ENCODE results near the gene CPEB3.

DNA sequence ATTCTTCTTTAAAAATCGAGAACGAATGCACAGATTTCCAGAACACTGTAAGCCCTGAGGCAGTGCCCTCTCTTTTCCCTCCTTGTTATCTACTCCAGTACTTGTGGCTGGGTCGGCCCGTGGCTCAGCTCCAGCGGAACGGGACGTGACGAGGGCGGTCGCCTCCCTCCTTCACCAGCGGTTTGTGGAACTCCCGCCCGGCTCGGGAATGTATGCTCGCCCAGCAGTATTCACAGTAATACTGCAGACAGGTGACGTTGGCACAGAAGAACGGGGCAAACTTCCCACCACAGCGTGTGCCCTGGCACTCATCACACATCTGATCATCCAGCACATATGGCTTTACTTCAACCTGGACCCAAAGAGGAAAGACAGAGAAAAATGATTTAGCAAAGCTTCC lies 238.8 kb downstream of the CPEB3 start:
- no peak for TF ChIP-seq EZH2 (IDR thresholded peaks at IDR 0.05)
- no peak for TF ChIP-seq POLR2AphosphoS5 (IDR thresholded peaks at IDR 0.05; ENCODE audit: borderline replicate concordance, low read depth, low read length)
